ENCODE data around the gene WASF3.

WASF3 gene, protein sequence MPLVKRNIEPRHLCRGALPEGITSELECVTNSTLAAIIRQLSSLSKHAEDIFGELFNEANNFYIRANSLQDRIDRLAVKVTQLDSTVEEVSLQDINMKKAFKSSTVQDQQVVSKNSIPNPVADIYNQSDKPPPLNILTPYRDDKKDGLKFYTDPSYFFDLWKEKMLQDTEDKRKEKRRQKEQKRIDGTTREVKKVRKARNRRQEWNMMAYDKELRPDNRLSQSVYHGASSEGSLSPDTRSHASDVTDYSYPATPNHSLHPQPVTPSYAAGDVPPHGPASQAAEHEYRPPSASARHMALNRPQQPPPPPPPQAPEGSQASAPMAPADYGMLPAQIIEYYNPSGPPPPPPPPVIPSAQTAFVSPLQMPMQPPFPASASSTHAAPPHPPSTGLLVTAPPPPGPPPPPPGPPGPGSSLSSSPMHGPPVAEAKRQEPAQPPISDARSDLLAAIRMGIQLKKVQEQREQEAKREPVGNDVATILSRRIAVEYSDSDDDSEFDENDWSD

DNA sequence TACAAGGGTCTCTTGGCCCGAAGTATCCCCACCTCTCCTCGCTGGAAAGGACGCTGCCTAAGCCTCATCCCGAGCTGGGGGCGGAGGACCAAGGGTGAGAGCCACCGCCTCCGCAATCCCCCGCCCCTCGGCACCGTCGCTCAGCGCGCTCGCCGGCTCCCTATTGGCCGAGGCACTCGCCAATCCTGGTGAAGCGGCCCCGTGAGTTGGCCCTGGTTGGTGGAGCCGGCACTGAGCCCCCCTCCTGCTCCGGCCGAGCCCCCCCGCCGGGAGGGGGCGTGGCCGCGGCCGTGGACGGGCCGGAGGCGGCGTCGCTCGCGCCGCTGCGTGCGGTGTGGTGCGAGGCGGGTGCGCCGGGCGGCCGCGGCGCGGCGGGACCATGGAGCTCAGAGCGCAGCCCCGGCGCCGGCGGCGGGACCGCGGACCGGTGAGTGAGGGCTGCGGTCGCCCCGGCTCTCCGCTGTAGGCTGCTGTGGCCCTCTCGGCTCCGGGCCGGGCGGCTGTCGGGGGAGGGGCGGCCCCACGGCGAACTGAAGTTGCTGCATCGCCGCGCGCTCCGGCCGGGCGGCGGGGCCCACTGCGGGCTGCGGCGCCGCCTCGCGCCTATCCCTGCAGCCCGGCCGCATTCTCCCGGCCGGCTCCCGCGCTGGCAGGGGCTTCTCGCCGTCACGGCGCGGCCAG, at the start of gene WASF3:
WASF3 (plus strand) TSS at position 291 of the 681 bp plus-strand sequence. CDS start 84,588 bp downstream, outside the sequence.
- peaks cover 3% of the 10 kb centered on the region for H3K27me3 ChIP-seq (ENCODE audit: insufficient read depth, insufficient read length)
- peak; percentile 82 for DNase-seq (ENCODE audit: low read depth, low spot score)
- peak within 1 kb of the TSS; percentile 75 for H3K4me3 ChIP-seq (ENCODE audit: insufficient read length, low read depth)
- peaks cover 10% of the 10 kb centered on the region; the same call in 1 of the 2 replicates for H3K9me3 ChIP-seq (ENCODE audit: insufficient read depth, low read length)
- peak within 1 kb of the TSS; percentile 77 for H3K9ac ChIP-seq (ENCODE audit: insufficient read length, low read depth)
- no peaks in the 10 kb centered on the region for H3K4me1 ChIP-seq (ENCODE audit: insufficient read depth, insufficient read length)
- TF ChIP-seq YY1 (IDR thresholded peaks at IDR 0.05; ENCODE audit: insufficient read depth, insufficient read length), result no peak
- no peak for TF ChIP-seq SUZ12 (IDR thresholded peaks at IDR 0.05; ENCODE audit: extremely low read depth, insufficient read depth, insufficient read length)
- no peak for TF ChIP-seq ZNF274 (IDR thresholded peaks at IDR 0.05; ENCODE audit: low read depth, low read length)
- H3K36me3 ChIP-seq (ENCODE audit: insufficient read depth, insufficient read length, low read length), result no peaks in the 10 kb centered on the region

DNA sequence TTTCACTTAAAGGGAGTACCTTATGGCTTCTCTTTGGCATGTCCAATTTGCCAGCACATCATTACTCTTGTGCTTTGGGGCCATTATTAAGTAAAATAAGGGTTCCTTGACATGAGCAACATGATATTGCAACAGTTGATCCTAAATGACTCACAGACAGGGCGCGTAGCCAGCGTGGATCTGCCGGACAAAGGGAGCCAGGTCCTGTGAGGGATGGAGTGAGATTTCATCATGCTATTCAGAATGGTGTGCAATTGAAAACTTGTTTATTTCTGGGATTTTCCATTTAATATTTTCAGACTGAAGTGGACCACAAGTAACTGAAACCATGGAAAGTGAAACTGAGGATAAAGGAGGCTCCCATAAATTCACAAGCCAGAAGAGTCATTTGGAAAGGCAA, 48.6 kb upstream of the WASF3 start:
- H3K36me3 ChIP-seq (ENCODE audit: insufficient read depth, insufficient read length, low read length), result no peaks in the 10 kb centered on the region
- H3K4me3 ChIP-seq (ENCODE audit: insufficient read length, low read depth), result no peak overlapping the region
- H3K9ac ChIP-seq (ENCODE audit: insufficient read length, low read depth), result no peak overlapping the region
- TF ChIP-seq ZNF274 (IDR thresholded peaks at IDR 0.05; ENCODE audit: low read depth, low read length) (no peak), SUZ12 (IDR thresholded peaks at IDR 0.05; ENCODE audit: extremely low read depth, insufficient read depth, insufficient read length) (no peak), YY1 (IDR thresholded peaks at IDR 0.05; ENCODE audit: insufficient read depth, insufficient read length) (no peak)
- H3K27me3 ChIP-seq (ENCODE audit: insufficient read depth, insufficient read length), result no peaks in the 10 kb centered on the region
- no peaks in the 10 kb centered on the region for H3K4me1 ChIP-seq (ENCODE audit: insufficient read depth, insufficient read length)
- no peak for DNase-seq (ENCODE audit: low read depth, low spot score)
- peaks cover 28% of the 10 kb centered on the region; the same call in 1 of the 2 replicates for H3K9me3 ChIP-seq (ENCODE audit: insufficient read depth, low read length)

DNA sequence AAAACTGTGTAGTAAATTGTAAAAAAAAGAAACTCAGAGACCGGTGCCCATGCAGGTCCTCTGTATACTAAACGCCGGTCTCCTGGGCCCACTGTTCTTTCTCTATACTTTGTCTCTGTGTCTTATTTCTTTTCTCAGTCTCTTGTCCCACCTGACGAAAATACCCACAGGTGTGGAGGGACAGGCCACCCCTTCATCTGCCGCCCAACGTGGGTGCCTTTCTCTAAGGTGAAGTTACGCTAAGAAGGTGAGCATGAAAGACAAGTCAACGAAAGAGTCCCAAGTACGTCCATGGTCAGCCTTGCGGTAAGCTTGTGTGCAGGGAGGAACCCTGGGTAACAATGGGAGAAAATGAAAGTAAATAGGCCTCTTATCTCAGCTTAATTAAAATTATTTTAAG, 48.0 kb upstream of the WASF3 start:
- DNase-seq (ENCODE audit: low read depth, low spot score), result no peak
- Histone ChIP-seq H3K27me3 (ENCODE audit: insufficient read depth, insufficient read length) (no peaks in the 10 kb centered on the region), H3K4me3 (ENCODE audit: insufficient read length, low read depth) (no peak overlapping the region), H3K4me1 (ENCODE audit: insufficient read depth, insufficient read length) (no peaks in the 10 kb centered on the region), H3K36me3 (ENCODE audit: insufficient read depth, insufficient read length, low read length) (no peaks in the 10 kb centered on the region), H3K9me3 (ENCODE audit: insufficient read depth, low read length) (peaks cover 28% of the 10 kb centered on the region; the same call in 1 of the 2 replicates), H3K9ac (ENCODE audit: insufficient read length, low read depth) (no peak overlapping the region)
- TF ChIP-seq SUZ12 (IDR thresholded peaks at IDR 0.05; ENCODE audit: extremely low read depth, insufficient read depth, insufficient read length), result no peak
- no peak for TF ChIP-seq YY1 (IDR thresholded peaks at IDR 0.05; ENCODE audit: insufficient read depth, insufficient read length)
- no peak for TF ChIP-seq ZNF274 (IDR thresholded peaks at IDR 0.05; ENCODE audit: low read depth, low read length)

DNA sequence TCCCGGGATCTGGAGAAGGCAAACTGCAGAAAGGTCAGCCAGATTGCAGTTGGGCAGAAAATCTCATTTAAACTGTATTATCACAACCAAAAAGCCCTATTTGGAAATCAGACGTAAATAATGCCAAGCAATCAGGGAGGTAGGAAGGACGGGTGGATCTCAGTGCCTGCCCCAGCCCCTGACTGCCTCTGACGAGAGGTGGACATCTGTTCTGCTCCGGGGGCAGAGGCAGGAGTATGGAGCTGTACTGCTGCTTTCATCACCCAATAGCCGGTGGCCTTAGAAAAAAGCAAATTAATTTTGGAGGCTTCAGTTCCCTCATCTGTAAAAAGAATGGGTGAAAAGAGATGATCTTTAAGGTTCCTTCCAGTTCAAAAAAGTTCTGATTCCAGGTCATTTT, 43.6 kb upstream of the WASF3 start:
- DNase-seq (ENCODE audit: low read depth, low spot score), result no peak
- Histone ChIP-seq H3K9ac (ENCODE audit: insufficient read length, low read depth) (no peak overlapping the region), H3K4me1 (ENCODE audit: insufficient read depth, insufficient read length) (peaks cover 7% of the 10 kb centered on the region), H3K27me3 (ENCODE audit: insufficient read depth, insufficient read length) (no peaks in the 10 kb centered on the region), H3K4me3 (ENCODE audit: insufficient read length, low read depth) (no peak overlapping the region), H3K9me3 (ENCODE audit: insufficient read depth, low read length) (peaks cover 20% of the 10 kb centered on the region; the same call in 1 of the 2 replicates), H3K36me3 (ENCODE audit: insufficient read depth, insufficient read length, low read length) (no peaks in the 10 kb centered on the region)
- TF ChIP-seq ZNF274 (IDR thresholded peaks at IDR 0.05; ENCODE audit: low read depth, low read length) (no peak), YY1 (IDR thresholded peaks at IDR 0.05; ENCODE audit: insufficient read depth, insufficient read length) (no peak), SUZ12 (IDR thresholded peaks at IDR 0.05; ENCODE audit: extremely low read depth, insufficient read depth, insufficient read length) (no peak)

DNA sequence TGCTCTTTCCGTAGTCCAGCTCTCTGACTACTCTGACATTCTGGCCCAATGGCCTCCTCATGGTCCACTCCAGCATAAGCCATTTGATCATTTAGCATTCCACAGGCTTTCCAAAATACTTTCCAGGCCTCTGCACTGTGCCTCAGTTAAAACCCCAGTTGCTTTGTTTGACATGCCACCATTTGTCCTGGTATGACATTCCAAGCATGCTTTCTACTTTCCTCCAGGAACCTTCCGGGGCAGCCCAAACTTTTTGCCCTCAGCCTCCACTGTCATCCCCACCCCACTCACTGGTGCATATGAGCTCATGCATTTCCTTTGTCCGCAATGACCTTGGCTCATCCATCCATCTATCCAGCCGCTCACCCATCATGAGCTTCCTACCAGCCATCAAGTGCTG, 41.8 kb upstream of the WASF3 start:
- TF ChIP-seq YY1 (IDR thresholded peaks at IDR 0.05; ENCODE audit: insufficient read depth, insufficient read length), result no peak
- TF ChIP-seq ZNF274 (IDR thresholded peaks at IDR 0.05; ENCODE audit: low read depth, low read length), result no peak
- no peak for TF ChIP-seq SUZ12 (IDR thresholded peaks at IDR 0.05; ENCODE audit: extremely low read depth, insufficient read depth, insufficient read length)

DNA sequence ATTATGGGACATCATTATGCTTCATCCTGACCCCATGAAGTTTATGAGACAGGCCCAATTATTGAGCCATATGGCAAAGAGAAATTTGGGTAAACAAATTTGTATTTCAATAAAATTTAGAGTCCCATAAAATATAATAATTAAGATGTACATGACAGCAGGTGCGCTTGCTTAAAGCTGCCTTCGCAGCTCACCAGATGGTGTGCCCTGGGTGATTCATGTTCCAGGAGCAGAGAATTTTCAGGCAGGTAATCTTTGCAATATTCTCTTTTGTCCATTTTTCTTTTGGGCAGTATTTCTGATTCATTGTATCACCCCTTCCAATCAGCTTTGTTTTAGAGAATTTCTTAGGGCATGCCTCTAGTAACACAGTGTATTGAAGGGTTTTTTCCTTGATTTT, 39.5 kb upstream of the WASF3 start:
- H3K9ac ChIP-seq (ENCODE audit: insufficient read length, low read depth), result no peak overlapping the region
- H3K27me3 ChIP-seq (ENCODE audit: insufficient read depth, insufficient read length), result no peaks in the 10 kb centered on the region
- DNase-seq (ENCODE audit: low read depth, low spot score), result no peak
- peaks cover 7% of the 10 kb centered on the region for H3K4me1 ChIP-seq (ENCODE audit: insufficient read depth, insufficient read length)
- TF ChIP-seq SUZ12 (IDR thresholded peaks at IDR 0.05; ENCODE audit: extremely low read depth, insufficient read depth, insufficient read length) (no peak), ZNF274 (IDR thresholded peaks at IDR 0.05; ENCODE audit: low read depth, low read length) (no peak), YY1 (IDR thresholded peaks at IDR 0.05; ENCODE audit: insufficient read depth, insufficient read length) (no peak)
- no peaks in the 10 kb centered on the region for H3K36me3 ChIP-seq (ENCODE audit: insufficient read depth, insufficient read length, low read length)
- H3K4me3 ChIP-seq (ENCODE audit: insufficient read length, low read depth), result no peak overlapping the region
- H3K9me3 ChIP-seq (ENCODE audit: insufficient read depth, low read length), result no peaks in the 10 kb centered on the region

More for the DNA sequence above, 41.8 kb upstream of the WASF3 start:
- no peaks in the 10 kb centered on the region for H3K27me3 ChIP-seq (ENCODE audit: insufficient read depth, insufficient read length)
- H3K9me3 ChIP-seq (ENCODE audit: insufficient read depth, low read length), result 0 out of 2 replicates have a peak, but pooled peaks cover 6% of the 10 kb centered on the region
- H3K4me3 ChIP-seq (ENCODE audit: insufficient read length, low read depth), result no peak overlapping the region
- no peaks in the 10 kb centered on the region for H3K36me3 ChIP-seq (ENCODE audit: insufficient read depth, insufficient read length, low read length)
- no peak overlapping the region for H3K9ac ChIP-seq (ENCODE audit: insufficient read length, low read depth)
- peak; percentile 5 for DNase-seq (ENCODE audit: low read depth, low spot score)
- H3K4me1 ChIP-seq (ENCODE audit: insufficient read depth, insufficient read length), result peaks cover 7% of the 10 kb centered on the region
